ENCODE data around the gene MBP. TPM values are rescaled to one million over a fixed set of nuclear protein-coding genes. Genes with fewer than 3 reads are reported as not detected.

MBP gene
- total RNA-seq, 1 donor, result 25.8 TPM

DNA sequence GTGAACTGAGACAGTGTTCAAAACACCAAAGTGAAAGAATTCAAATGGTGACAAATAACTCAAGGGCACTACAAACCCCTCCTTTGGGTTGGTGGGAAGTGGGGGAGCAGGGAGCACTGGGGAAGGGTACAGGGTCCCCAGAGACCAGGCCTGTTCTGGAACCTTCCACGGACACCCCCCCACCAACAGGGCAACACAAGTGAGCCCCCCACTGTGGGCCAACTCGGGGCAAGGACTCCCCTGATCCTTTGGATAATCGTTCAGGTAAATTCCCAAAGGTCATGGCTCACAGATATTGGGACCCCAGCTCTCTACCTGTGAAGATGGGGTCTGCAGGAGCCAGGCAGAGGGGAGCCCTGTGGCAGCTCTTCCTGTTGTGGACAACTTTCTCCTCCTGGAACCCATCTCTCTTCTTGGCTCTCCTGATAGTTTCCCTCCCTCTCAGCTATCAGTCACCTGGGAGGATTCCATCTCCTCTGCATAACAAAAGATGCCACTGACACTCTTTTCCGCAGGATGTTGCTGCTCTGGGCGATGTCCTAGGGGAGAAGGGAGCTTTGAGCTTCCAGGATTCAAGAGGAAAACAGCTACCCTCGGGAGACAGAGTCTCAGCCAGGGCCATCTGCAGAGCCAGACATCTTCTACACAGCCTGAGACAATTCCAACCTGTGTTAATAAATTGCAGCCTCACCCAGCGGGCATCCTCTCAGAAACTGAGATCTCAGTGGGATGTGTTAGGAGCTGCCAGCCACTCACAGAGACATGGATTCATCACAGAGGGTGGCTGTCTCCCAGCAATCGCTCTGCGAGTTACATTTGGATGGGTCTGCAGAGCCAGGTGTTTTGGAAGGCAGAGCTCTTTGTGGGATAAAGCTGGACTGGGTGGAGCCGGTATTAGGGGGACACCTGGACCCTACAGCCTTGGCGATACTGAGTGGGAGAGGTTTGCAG lies 35.4 kb downstream of the MBP start:
- TF ChIP-seq, protein P1, sequence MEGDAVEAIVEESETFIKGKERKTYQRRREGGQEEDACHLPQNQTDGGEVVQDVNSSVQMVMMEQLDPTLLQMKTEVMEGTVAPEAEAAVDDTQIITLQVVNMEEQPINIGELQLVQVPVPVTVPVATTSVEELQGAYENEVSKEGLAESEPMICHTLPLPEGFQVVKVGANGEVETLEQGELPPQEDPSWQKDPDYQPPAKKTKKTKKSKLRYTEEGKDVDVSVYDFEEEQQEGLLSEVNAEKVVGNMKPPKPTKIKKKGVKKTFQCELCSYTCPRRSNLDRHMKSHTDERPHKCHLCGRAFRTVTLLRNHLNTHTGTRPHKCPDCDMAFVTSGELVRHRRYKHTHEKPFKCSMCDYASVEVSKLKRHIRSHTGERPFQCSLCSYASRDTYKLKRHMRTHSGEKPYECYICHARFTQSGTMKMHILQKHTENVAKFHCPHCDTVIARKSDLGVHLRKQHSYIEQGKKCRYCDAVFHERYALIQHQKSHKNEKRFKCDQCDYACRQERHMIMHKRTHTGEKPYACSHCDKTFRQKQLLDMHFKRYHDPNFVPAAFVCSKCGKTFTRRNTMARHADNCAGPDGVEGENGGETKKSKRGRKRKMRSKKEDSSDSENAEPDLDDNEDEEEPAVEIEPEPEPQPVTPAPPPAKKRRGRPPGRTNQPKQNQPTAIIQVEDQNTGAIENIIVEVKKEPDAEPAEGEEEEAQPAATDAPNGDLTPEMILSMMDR (IDR thresholded peaks at IDR 0.05; ENCODE audit: insufficient read depth, low read length), result no peak
- DNase-seq (ENCODE audit: low read depth), result no peak
- H3K4me3 ChIP-seq (ENCODE audit: low read depth, low read length), result no peak overlapping the region

DNA sequence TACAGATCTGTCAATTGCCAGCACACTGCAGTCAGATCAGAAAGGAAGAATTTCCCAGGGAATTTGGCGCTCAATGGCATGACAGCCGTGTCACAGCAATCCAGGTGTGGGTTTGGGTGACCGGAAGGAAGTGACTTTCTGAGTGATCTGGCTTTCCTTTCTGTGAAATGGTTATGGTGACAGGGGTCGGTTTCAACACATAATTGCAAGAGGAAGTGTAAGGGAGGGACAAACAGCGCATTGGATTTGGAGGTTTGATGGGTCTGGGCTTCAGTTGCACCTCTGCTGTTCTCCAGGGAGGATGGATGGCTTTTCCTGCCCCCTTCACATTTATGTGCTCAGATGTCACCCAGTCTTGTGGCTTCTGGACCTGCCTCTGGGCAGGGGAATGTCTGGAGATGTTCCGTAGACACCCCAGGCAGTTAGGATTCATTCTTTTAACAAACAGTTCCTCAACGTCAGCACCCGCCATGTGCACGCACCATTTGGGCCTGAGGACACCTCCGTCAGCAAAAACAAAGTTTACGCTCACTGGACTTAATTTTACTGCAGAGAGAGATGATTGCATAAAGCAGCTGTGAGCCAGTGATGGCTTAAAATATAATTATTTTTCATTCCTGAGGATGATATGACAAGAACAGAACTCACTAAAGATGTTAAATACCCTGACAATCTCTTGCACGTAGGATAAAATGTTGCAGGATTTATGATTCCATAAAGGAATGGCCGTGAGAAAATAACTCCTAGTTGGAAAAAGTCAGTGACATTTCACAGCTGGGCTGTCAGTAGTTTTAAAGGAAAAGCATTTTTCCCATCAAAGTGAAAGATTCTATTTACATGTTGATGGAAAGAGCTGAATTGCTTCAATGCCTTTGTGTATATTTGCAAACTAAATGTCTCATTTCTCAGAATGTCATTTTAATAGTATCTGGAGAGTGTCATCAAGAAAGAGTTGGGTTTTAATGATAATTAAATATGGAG lies 36.9 kb downstream of the MBP start:
- no peak overlapping the region for H3K4me3 ChIP-seq (ENCODE audit: low read depth, low read length)
- TF ChIP-seq, protein P1 (IDR thresholded peaks at IDR 0.05; ENCODE audit: insufficient read depth, low read length), result no peak
- no peak for DNase-seq (ENCODE audit: low read depth)

DNA sequence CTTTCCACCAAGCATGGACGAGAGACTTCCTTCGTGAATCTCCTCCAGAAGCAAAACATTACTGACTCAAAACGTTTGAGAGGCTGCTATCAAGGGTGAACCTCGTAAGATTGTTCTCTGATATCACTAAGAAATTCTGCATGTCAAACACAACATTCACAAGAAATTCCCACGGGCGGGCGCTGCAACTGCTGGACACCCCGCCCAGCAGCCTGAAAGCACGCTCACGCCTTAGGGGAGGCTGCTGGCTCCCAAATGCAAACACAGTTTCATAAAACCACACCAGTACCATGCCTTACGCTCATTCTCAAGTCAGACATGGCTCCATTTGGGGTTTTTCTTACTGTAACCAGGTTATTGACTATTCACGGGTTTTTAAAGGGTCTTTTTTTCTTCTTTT lies 39.0 kb downstream of the MBP start:
- TF ChIP-seq, protein P1 (IDR thresholded peaks at IDR 0.05; ENCODE audit: insufficient read depth, low read length), result no peak
- peak; percentile 20 for DNase-seq (ENCODE audit: low read depth)
- no peak overlapping the region for H3K4me3 ChIP-seq (ENCODE audit: low read depth, low read length)

DNA sequence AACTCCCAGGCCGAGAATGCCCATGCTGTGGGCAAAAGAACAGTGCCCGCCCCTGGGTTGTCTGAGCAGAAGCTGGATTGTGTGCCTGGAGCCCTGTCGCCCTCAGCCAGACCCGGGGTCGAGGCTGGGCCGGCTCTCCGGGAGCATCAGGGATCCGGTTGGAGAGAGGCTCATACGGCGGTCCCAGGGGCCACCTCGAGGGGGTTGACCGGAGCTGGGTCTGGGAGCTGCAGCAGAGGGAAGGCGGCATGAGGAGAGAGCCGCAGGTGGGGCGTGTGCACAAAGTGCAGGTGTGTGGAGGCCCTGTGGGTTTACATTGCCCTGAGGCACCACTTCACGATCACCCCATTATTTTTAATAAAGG lies 39.5 kb downstream of the MBP start:
- H3K4me3 ChIP-seq (ENCODE audit: low read depth, low read length), result no peak overlapping the region
- TF ChIP-seq, protein P1 (IDR thresholded peaks at IDR 0.05; ENCODE audit: insufficient read depth, low read length), result no peak
- DNase-seq (ENCODE audit: low read depth), result no peak

DNA sequence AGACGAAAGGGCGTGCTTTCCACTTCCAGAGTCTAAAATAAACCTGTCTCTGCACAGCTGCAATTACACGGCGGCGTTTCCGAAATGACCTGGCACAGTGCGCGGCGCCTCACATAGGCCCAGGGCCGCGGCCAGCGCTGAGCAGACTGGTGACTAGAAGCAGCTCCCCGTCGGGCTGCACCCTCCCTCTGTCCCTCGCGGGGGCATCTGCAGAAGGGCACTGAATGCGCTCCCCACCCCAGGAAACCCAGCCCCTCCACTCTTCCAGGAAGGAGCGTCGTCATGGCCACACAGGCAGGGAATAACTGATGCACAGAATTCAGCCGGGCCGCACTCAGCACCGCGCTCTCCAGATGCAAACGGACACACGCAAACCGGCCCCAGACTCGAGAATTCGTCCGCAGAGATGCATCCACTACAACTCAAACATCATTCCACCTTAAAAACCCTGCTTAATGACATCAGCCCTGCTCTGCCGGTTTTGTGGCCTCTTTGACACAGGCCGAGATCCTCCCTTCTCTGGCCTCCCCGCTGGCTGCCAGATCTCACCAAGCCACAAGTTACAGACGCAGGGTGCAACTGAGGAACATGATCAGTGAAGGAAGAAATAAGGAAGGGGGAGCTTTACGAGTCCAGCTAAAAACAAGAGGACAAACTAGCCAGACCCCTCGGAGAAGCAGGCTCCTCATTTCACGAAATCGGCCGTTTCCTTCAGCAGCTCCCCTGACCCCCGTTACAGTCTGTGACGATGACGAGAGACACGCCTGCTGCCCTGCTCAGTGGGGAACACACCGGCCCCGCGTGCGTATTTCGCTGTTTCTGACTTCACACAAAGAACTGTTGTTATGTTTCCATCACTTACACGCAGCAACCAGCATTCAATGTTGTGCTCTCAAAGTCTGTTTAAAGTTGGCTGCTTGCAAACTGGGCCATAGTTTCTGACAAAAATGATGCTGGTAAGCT lies 40.2 kb downstream of the MBP start:
- DNase-seq (ENCODE audit: low read depth), result no peak
- H3K4me3 ChIP-seq (ENCODE audit: low read depth, low read length), result no peak overlapping the region
- TF ChIP-seq, protein P1 (IDR thresholded peaks at IDR 0.05; ENCODE audit: insufficient read depth, low read length), result no peak

DNA sequence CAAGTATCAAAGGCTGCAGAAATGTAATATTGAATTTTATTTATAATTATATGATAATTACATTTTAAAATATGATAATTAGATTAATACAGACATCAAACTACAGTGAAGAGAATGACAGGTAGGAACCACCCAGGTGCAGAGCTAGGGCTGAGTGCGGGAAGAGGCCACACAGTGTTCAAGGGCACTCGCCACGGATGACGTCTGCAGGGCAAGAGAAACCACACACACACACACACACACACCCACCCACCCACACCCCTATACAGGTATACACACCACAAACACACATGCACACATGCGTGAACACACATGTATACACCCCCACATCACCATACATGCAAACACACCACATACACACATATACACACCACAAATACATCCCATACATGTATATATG lies 41.2 kb downstream of the MBP start:
- TF ChIP-seq, protein P1 (IDR thresholded peaks at IDR 0.05; ENCODE audit: insufficient read depth, low read length), result no peak
- no peak overlapping the region for H3K4me3 ChIP-seq (ENCODE audit: low read depth, low read length)
- no peak for DNase-seq (ENCODE audit: low read depth)

Measured in fibroblast of the aortic adventitia (primary cell).